GM12878 (cell line): Measurements from ENCODE around the gene TUBA4B. TPM values are rescaled to one million over a fixed set of nuclear protein-coding genes. Genes with fewer than 3 reads are reported as not detected.

Experiments used
- CHD1 ChIP-seq: IDR thresholded peaks from 2 replicates; pipeline ENCODE4 v1.6.1; 2012; ENCODE audit warnings: low read depth, low read length, improper control_type of control experiment
- EGR1 ChIP-seq, 2 experiments: IDR thresholded peaks; 1 replicate in 1 of 2; 2 replicates in 1 of 2; pipeline ENCODE4 v1.6.1; 2011 to 2012; ENCODE audit warnings: low read depth in 2 of 2, low read length in 2 of 2, borderline replicate concordance in 1 of 2, mild to moderate bottlenecking in 1 of 2, moderate library complexity in 1 of 2
- IKZF2 ChIP-seq, 2 experiments: fragments of 450-650 bp; IDR thresholded peaks; 2 replicates each; pipeline ENCODE4 v1.6.1; 2017; ENCODE audit warnings: mild to moderate bottlenecking in 2 of 2, moderate library complexity in 2 of 2
- MYC ChIP-seq: IDR thresholded peaks from 2 replicates; pipeline ENCODE4 v1.6.1; 2011; ENCODE audit warnings: mild to moderate bottlenecking, low read length, moderate library complexity, inconsistent platforms; ENCODE audit not compliant: insufficient read depth, insufficient replicate concordance, insufficient read length, severe bottlenecking
- NBN ChIP-seq: fragments of 450-650 bp; IDR thresholded peaks from 2 replicates; pipeline ENCODE4 v1.6.1; 2016
- NFIC ChIP-seq: IDR thresholded peaks from 2 replicates; pipeline ENCODE4 v1.6.1; 2012; ENCODE audit warnings: low read depth, mild to moderate bottlenecking, inconsistent platforms, low read length, moderate library complexity
- NFYA ChIP-seq: IDR thresholded peaks from 2 replicates; pipeline ENCODE4 v1.6.1; 2011; ENCODE audit warnings: low read depth, mild to moderate bottlenecking, low read length, improper control_type of control experiment, borderline replicate concordance
- NFYB ChIP-seq: IDR thresholded peaks from 2 replicates; pipeline ENCODE4 v1.6.1; 2011; ENCODE audit warnings: low read depth, mild to moderate bottlenecking, low read length, improper control_type of control experiment, moderate library complexity; ENCODE audit not compliant: insufficient read depth
- NR2C2 ChIP-seq: IDR thresholded peaks from 2 replicates; pipeline ENCODE4 v1.6.1; 2011; ENCODE audit warnings: borderline replicate concordance, low read depth; ENCODE audit not compliant: control insufficient read depth, insufficient read length
- PAX5 ChIP-seq: IDR thresholded peaks from 2 replicates; pipeline ENCODE4 v1.6.1; 2011; ENCODE audit warnings: low read depth, low read length, borderline replicate concordance
- PAX8 ChIP-seq: fragments of 450-650 bp; IDR thresholded peaks from 2 replicates; pipeline ENCODE4 v1.6.1; 2017; ENCODE audit warnings: mild to moderate bottlenecking, moderate library complexity
- POLR2AphosphoS5 ChIP-seq: IDR thresholded peaks from 2 replicates; pipeline ENCODE4 v1.6.1; 2011; ENCODE audit warnings: mild to moderate bottlenecking, low read length, inconsistent platforms
- RCOR1 ChIP-seq: conservative IDR thresholded peaks from 2 replicates; pipeline ENCODE4 v1.6.1; 2012; ENCODE audit warnings: low read depth, low read length, improper control_type of control experiment
- STAT1 ChIP-seq: fragments of 450-650 bp; conservative IDR thresholded peaks from 2 replicates; pipeline ENCODE4 v1.6.1; 2014; ENCODE audit warnings: antibody characterized with exemption, mild to moderate bottlenecking
- TAF1 ChIP-seq: IDR thresholded peaks from 2 replicates; pipeline ENCODE4 v1.6.1; 2011; ENCODE audit warnings: mild to moderate bottlenecking, low read depth, low read length, borderline replicate concordance
- WRNIP1 ChIP-seq: IDR thresholded peaks from 2 replicates; pipeline ENCODE4 v1.6.1; 2011; ENCODE audit warnings: low read depth, low read length, improper control_type of control experiment, borderline replicate concordance
- ZNF24 ChIP-seq: fragments of 450-650 bp; IDR thresholded peaks from 2 replicates; pipeline ENCODE4 v1.6.1; 2017; ENCODE audit warnings: antibody characterized with exemption, mild to moderate bottlenecking
- ZNF274 ChIP-seq: IDR thresholded peaks from one replicate; pipeline ENCODE4 v1.8.0; 2011; ENCODE audit not compliant: insufficient read length, insufficient read depth
- ZZZ3 ChIP-seq: IDR thresholded peaks from 2 replicates; pipeline ENCODE4 v1.6.1; 2011; ENCODE audit warnings: low read depth; ENCODE audit not compliant: control insufficient read depth, insufficient read length
- polyA plus RNA-seq, 11 experiments: library from polyadenylated mRNA; depleted of rRNA in 4 of 11; unstranded in 6 of 11; stranded (reverse) in 5 of 11; fragments of >200 nt; fragmentation: Nextera tagmentation in 4 of 11; fragmentation: Illumina TruSeq in 1 of 11; extraction: Ambion mirVana in 4 of 11; extraction: Trizol in 1 of 11; gene quantifications; 1 replicate in 1 of 11; 2 replicates in 10 of 11; pipeline versions ENCODE4 v1.2.1 to v1.2.3, GENCODE V29; 2011 to 2016; ENCODE audit warnings: inconsistent platforms in 2 of 11, missing spikeins in 2 of 11, low read depth in 1 of 11
- total RNA-seq, 4 experiments: library from RNA; depleted of rRNA in 3 of 4; stranded (reverse); fragments of >200 nt in 3 of 4; fragmentation: Illumina TruSeq in 1 of 4; extraction: Trizol in 1 of 4; gene quantifications; 2 replicates each; pipeline versions ENCODE4 v1.2.1 to v1.2.3, GENCODE V29; 2013 to 2021
- TF ChIP-seq, protein P1 (sequence below): fragments of 450-650 bp; IDR thresholded peaks from 2 replicates; pipeline ENCODE4 v1.6.1; 2017; ENCODE audit warnings: mild to moderate bottlenecking, low read depth, inconsistent platforms; ENCODE audit not compliant: poor library complexity, severe bottlenecking
- TF ChIP-seq, protein P2 (sequence below): IDR thresholded peaks from 2 replicates; pipeline ENCODE4 v1.6.1; 2012; ENCODE audit warnings: low read depth, low read length, improper control_type of control experiment
- TF ChIP-seq, protein P3 (sequence below): fragments of 450-650 bp; IDR thresholded peaks from 2 replicates; pipeline ENCODE4 v1.6.1; 2017; ENCODE audit warnings: low read depth, mild to moderate bottlenecking, moderate library complexity
- TF ChIP-seq, protein P4 (sequence below): IDR thresholded peaks from 2 replicates; pipeline ENCODE4 v1.6.1; 2012; ENCODE audit warnings: low read depth, low read length, improper control_type of control experiment

TUBA4B gene
- total and polyA plus RNA-seq, 10 of the 15 experiments (the other 5 are each of a cell fraction or from before 2014, with no cell fraction given), result 0.07 TPM; not detected in 9

DNA sequence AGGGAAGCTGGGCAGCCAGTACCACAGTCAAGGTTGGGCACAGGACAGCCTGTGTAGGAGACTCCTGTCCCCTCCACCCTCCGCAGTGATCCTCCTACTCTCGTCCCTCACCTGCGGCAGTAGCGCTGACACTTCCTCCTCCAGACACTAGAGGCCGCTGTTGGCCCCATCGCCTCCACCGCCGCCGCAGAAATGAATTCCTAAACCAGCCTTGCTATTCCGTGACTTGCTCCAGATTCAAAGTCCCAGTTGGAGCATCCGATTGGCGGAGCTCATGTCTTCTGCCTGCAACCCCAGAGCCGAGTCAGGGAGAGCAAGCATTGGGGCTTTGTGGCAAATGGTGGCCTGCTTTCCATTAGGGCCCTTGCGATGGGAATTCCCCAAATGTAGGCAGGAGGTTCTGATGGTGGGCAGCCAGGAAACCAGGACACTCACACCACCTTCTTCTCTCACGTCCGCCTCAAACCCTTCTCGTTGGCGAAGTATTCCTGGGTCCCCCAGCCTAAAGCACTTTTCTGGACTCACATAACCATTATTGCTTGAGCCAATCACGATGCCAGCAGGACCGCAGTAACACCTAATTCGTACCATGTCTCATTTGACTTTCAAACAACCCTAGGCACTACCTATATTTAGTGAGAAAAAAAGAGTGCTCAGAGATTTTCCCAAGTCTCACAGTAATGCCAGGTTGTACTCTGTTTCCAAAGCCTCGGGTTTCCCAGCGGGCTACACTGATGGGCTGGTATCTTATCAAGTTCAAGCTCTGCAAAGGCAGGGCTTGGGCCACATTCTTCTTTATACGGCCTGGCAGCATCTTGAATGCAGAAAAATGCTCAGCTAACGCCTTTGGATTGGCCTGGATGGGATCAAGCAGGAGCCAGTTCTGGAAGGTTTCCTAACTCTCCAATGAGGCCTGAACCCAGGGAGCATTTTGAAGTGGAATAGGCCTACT, 24.9 kb downstream of the TUBA4B start (continued):
- TF ChIP-seq PAX5 (no peak), ZNF24 (no peak), NR2C2 (no peak), ZZZ3 (no peak), PAX8 (no peak), CHD1 (no peak), EGR1 (IDR thresholded peaks at IDR 0.05; ENCODE audit: borderline replicate concordance in 1 of 2, low read depth in 2 of 2, low read length in 2 of 2) (no peak), WRNIP1 (no peak), STAT1 (no peak), RCOR1 (no peak), ZNF274 (no peak), MYC (no peak), NBN (peak; percentile 94), NFYB (0 out of 2 replicates have a peak, but pooled peaks have one; percentile 21), POLR2AphosphoS5 (no peak), NFIC (no peak), IKZF2 (IDR thresholded peaks at IDR 0.05) (peak; percentile 90 to 93), NFYA (no peak), TAF1 (no peak)
- TF ChIP-seq, protein P1, sequence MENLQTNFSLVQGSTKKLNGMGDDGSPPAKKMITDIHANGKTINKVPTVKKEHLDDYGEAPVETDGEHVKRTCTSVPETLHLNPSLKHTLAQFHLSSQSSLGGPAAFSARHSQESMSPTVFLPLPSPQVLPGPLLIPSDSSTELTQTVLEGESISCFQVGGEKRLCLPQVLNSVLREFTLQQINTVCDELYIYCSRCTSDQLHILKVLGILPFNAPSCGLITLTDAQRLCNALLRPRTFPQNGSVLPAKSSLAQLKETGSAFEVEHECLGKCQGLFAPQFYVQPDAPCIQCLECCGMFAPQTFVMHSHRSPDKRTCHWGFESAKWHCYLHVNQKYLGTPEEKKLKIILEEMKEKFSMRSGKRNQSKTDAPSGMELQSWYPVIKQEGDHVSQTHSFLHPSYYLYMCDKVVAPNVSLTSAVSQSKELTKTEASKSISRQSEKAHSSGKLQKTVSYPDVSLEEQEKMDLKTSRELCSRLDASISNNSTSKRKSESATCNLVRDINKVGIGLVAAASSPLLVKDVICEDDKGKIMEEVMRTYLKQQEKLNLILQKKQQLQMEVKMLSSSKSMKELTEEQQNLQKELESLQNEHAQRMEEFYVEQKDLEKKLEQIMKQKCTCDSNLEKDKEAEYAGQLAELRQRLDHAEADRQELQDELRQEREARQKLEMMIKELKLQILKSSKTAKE, result peak; percentile 28
- TF ChIP-seq, protein P2, sequence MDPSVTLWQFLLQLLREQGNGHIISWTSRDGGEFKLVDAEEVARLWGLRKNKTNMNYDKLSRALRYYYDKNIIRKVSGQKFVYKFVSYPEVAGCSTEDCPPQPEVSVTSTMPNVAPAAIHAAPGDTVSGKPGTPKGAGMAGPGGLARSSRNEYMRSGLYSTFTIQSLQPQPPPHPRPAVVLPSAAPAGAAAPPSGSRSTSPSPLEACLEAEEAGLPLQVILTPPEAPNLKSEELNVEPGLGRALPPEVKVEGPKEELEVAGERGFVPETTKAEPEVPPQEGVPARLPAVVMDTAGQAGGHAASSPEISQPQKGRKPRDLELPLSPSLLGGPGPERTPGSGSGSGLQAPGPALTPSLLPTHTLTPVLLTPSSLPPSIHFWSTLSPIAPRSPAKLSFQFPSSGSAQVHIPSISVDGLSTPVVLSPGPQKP, result no peak
- TF ChIP-seq, protein P3, sequence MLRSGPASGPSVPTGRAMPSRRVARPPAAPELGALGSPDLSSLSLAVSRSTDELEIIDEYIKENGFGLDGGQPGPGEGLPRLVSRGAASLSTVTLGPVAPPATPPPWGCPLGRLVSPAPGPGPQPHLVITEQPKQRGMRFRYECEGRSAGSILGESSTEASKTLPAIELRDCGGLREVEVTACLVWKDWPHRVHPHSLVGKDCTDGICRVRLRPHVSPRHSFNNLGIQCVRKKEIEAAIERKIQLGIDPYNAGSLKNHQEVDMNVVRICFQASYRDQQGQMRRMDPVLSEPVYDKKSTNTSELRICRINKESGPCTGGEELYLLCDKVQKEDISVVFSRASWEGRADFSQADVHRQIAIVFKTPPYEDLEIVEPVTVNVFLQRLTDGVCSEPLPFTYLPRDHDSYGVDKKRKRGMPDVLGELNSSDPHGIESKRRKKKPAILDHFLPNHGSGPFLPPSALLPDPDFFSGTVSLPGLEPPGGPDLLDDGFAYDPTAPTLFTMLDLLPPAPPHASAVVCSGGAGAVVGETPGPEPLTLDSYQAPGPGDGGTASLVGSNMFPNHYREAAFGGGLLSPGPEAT, result peak; percentile 89
- TF ChIP-seq, protein P4, sequence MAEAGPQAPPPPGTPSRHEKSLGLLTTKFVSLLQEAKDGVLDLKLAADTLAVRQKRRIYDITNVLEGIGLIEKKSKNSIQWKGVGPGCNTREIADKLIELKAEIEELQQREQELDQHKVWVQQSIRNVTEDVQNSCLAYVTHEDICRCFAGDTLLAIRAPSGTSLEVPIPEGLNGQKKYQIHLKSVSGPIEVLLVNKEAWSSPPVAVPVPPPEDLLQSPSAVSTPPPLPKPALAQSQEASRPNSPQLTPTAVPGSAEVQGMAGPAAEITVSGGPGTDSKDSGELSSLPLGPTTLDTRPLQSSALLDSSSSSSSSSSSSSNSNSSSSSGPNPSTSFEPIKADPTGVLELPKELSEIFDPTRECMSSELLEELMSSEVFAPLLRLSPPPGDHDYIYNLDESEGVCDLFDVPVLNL, result no peak
